Jurkat, Clone E6-1 (cell line): Measurements from ENCODE around the gene NOMO2.
"Not testable (repeated sequence)": the region's sequence is repeated elsewhere in the genome, so short reads cannot be mapped to it uniquely, and the experiment has no call there.

Source experiments
- DNase-seq: peaks from one replicate; pipeline ENCODE4 v3.0.0-alpha.2; 2011; ENCODE audit warnings: low read depth, low spot score
- H3K4me3 ChIP-seq: 2 replicates; pipeline ENCODE4 v1.5.1; 2011; ENCODE audit warnings: mild to moderate bottlenecking, low read length, control low read depth, moderate library complexity

Gene NOMO2

GRCh38 chr16:18386517-18386916 lies 175.4 kb downstream of the NOMO2 start:
- not testable (repeated sequence) for DNase-seq, H3K4me3 ChIP-seq

GRCh38 chr16:18385285-18385684 lies 176.6 kb downstream of the NOMO2 start:
- H3K4me3 ChIP-seq, DNase-seq: not testable (repeated sequence)

- H3K4me3 ChIP-seq, DNase-seq: not testable (repeated sequence)
Measured at GRCh38 chr16:18384869-18385268, 177.0 kb downstream of the NOMO2 start.

GRCh38 chr16:18384098-18384636 lies 177.7 kb downstream of the NOMO2 start:
- H3K4me3 ChIP-seq: not testable (repeated sequence)

GRCh38 chr16:18382696-18383095 lies 179.2 kb downstream of the NOMO2 start:
- not testable (repeated sequence) for H3K4me3 ChIP-seq, DNase-seq

More at GRCh38 chr16:18384098-18384636, 177.7 kb downstream of the NOMO2 start:
- not testable (repeated sequence) for DNase-seq
